NCI-H2227 (cell line): ENCODE results near the gene KMO.

Experiments
- DNase-seq: peaks from one replicate; lab custom pipeline; 2025; ENCODE audit not compliant: unreplicated experiment; lab: John Stamatoyannopoulos, UW

The KMO gene

GRCh38 chr1:241592273-241592958 is 60.2 kb downstream of the KMO start:
- no peak for DNase-seq

- DNase-seq = no peak
These were observed 61.0 kb downstream of the KMO start for GRCh38 chr1:241593186-241593585.

- no peak for DNase-seq
These were observed 64.5 kb downstream of the KMO start for GRCh38 chr1:241596633-241597032.

GRCh38 chr1:241598249-241598648 is 66.1 kb downstream of the KMO start:
- no peak for DNase-seq

GRCh38 chr1:241600496-241600901 is 68.3 kb downstream of the KMO start:
- DNase-seq = no peak

- no peak for DNase-seq
These were observed 71.6 kb downstream of the KMO start for GRCh38 chr1:241603731-241604245.

- DNase-seq = peak; percentile 34
These were observed 73.1 kb downstream of the KMO start for GRCh38 chr1:241605146-241605805.

GRCh38 chr1:241606544-241606943 is 74.4 kb downstream of the KMO start:
- no peak for DNase-seq

- no peak for DNase-seq
These were observed 75.3 kb downstream of the KMO start for GRCh38 chr1:241607497-241607896.

- DNase-seq = no peak
These were observed 76.3 kb downstream of the KMO start for GRCh38 chr1:241608379-241609033.

- DNase-seq = peak; percentile 69
These were observed 78.1 kb downstream of the KMO start for GRCh38 chr1:241610056-241610815.

GRCh38 chr1:241611063-241611462 is 78.9 kb downstream of the KMO start:
- peak; percentile 85 for DNase-seq

GRCh38 chr1:241611736-241612135 is 79.6 kb downstream of the KMO start:
- peak; percentile 3 for DNase-seq

GRCh38 chr1:241612533-241613477 is 80.6 kb downstream of the KMO start:
- DNase-seq = no peak

GRCh38 chr1:241614144-241614543 is 82.0 kb downstream of the KMO start:
- no peak for DNase-seq

GRCh38 chr1:241614572-241614971 is 82.4 kb downstream of the KMO start:
- no peak for DNase-seq

GRCh38 chr1:241615043-241615974 is 83.1 kb downstream of the KMO start:
- DNase-seq = no peak

GRCh38 chr1:241617426-241617825 is 85.2 kb downstream of the KMO start:
- no peak for DNase-seq

- no peak for DNase-seq
These were observed 90.5 kb downstream of the KMO start for GRCh38 chr1:241622669-241623068.
